Measurements from ENCODE around the gene ALX3. TPM values are rescaled to one million over a fixed set of nuclear protein-coding genes. Genes with fewer than 3 reads are reported as not detected.

The ALX3 gene
- total and polyA plus RNA-seq, 2 of the 8 experiments (the other 6 are each of a cell fraction or from before 2014, with no cell fraction given): 0.20 TPM; not detected in 1

GRCh38 chr1:110055493-110056284, 14.8 kb downstream of the ALX3 start:
- H4K91ac ChIP-seq (replicated peaks; ENCODE audit: insufficient read length, low read length): no peak overlapping the region
- no peak overlapping the region for H2BK15ac ChIP-seq (ENCODE audit: low read length)
- ChIA-PET CTCF (ENCODE audit: partially characterized antibody) (interaction anchor here (0.6 to 40.7 kb wide), 6 partner anchors 15 to 440 kb away, joined by 3 to 1450 read pairs (median 47); partner anchors contain the start of genes ALX3, STRIP1 and UBL4B), POLR2A (ENCODE audit: partially characterized antibody) (interaction anchor here (1.6 to 1.7 kb wide), 2 partner anchors 11 to 21 kb away, joined by 4 to 6 read pairs; partner anchors contain the start of gene STRIP1)
- no peaks in the 10 kb centered on the region for H3K9me3 ChIP-seq (ENCODE audit: insufficient read depth in 2 of 2, low read depth in 1 of 2, low read length in 1 of 2)
- no peak overlapping the region for H3K23ac ChIP-seq (ENCODE audit: insufficient read length)
- WGBS, 2 experiments (ENCODE audit: extremely low coverage in 1 of 2, insufficient coverage in 1 of 2, insufficient read length in 1 of 2, insufficient replicate concordance in 2 of 2, low coverage in 1 of 2, low lambda C conversion rate in 2 of 2, missing lambda C conversion rate in 1 of 2): 87% methylated on average over 5 of the region's 5 CpGs; no CpG with 5 or more reads in 1 of the 2 experiments
- H2AK5ac ChIP-seq (ENCODE audit: low read depth, low read length): no peak overlapping the region
- no peak overlapping the region for H2BK20ac ChIP-seq (ENCODE audit: low read length)
- no peaks in the 10 kb centered on the region for H3K23me2 ChIP-seq (ENCODE audit: low read depth, low read length)
- no peak overlapping the region for H3K56ac ChIP-seq (replicated peaks; ENCODE audit: insufficient read length, low read depth, low read length)
- no peak overlapping the region for H3K27ac ChIP-seq (ENCODE audit: low read depth, low read length)
- H4K5ac ChIP-seq (ENCODE audit: insufficient read length, low read depth, low read length): no peak overlapping the region
- H3K4ac ChIP-seq (replicated peaks; ENCODE audit: insufficient read length, low read depth, low read length): no peak overlapping the region
- no peaks in the 10 kb centered on the region for H3K27me3 ChIP-seq (replicated peaks in 1 of 4; ENCODE audit: control insufficient read depth in 3 of 4, extremely low read depth in 1 of 4, insufficient read depth in 3 of 4, low read length in 3 of 4)
- H3K4me3 ChIP-seq (ENCODE audit: extremely low read depth in 1 of 4, insufficient read depth in 2 of 4, low read depth in 3 of 4, low read length in 4 of 4): no peak overlapping the region
- H3K4me1 ChIP-seq (replicated peaks in 1 of 4; ENCODE audit: control insufficient read depth in 3 of 4, insufficient read depth in 4 of 4, low read length in 3 of 4): no peaks in the 10 kb centered on the region
- no peak overlapping the region for H2AFZ ChIP-seq (ENCODE audit: low read length)
- H3K79me1 ChIP-seq (ENCODE audit: low read depth, low read length): no peaks in the 10 kb centered on the region; the same call in 1 of the 2 replicates
- H3K14ac ChIP-seq (ENCODE audit: insufficient read length): no peak overlapping the region
- H2BK5ac ChIP-seq (ENCODE audit: low read depth, low read length): no peak overlapping the region
- H4K8ac ChIP-seq (ENCODE audit: extremely low read depth, insufficient read depth, low read length): no peak overlapping the region; the same call in 1 of the 2 replicates
- DNase-seq (ENCODE audit: low read depth in 1 of 2, low spot score in 2 of 2) (no peak), FAIRE-seq (no peak)
- H2BK12ac ChIP-seq (ENCODE audit: low read depth, low read length): no peak overlapping the region
- peaks cover 33 to 59% (median 51%) of the 10 kb centered on the region in 4 experiments for H3K36me3 ChIP-seq (ENCODE audit: control insufficient read depth in 2 of 4, insufficient read depth in 4 of 4, low read length in 3 of 4)
- H3K79me2 ChIP-seq (ENCODE audit: control insufficient read depth in 1 of 2, insufficient read depth in 2 of 2, low read length in 2 of 2): no peaks in the 10 kb centered on the region
- no peak overlapping the region for H3K4me2 ChIP-seq (ENCODE audit: insufficient read depth in 1 of 2, low read depth in 2 of 2, low read length in 2 of 2)
- H2BK120ac ChIP-seq (replicated peaks; ENCODE audit: low read depth, low read length): no peak overlapping the region
- no peak overlapping the region for H3K9ac ChIP-seq (replicated peaks in 1 of 4; ENCODE audit: extremely low read depth in 1 of 4, low read depth in 3 of 4, low read length in 3 of 4)
- H4K20me1 ChIP-seq (replicated peaks in 1 of 2; ENCODE audit: control insufficient read depth in 1 of 2, insufficient read depth in 2 of 2, low read length in 2 of 2): peaks cover 5 to 26% of the 10 kb centered on the region in 2 experiments
- no peak overlapping the region for H3K18ac ChIP-seq (ENCODE audit: extremely low read depth, low read length)
- TF ChIP-seq ZNF274 (IDR thresholded peaks at IDR 0.05; ENCODE audit: borderline replicate concordance, extremely low read depth, low read length) (no peak), SRF (IDR thresholded peaks at IDR 0.05; ENCODE audit: low read depth, low read length) (no peak), SP2 (IDR thresholded peaks at IDR 0.05; ENCODE audit: low read length) (no peak), SAP30 (IDR thresholded peaks at IDR 0.05; ENCODE audit: insufficient read depth, insufficient replicate concordance, low read length) (no peak), RXRA (IDR thresholded peaks at IDR 0.05; ENCODE audit: insufficient read depth, low read depth, low read length) (no peak), TAF7 (optimal IDR thresholded peaks at IDR 0.05; ENCODE audit: borderline replicate concordance, low read depth, low read length) (no peak), RNF2 (IDR thresholded peaks at IDR 0.05; ENCODE audit: borderline replicate concordance, low read depth, low read length, missing control alignments, poor library complexity, severe bottlenecking) (no peak), CHD1 (IDR thresholded peaks at IDR 0.05; ENCODE audit: low read depth, low read length) (no peak), CBX5 (IDR thresholded peaks at IDR 0.05; ENCODE audit: low read depth, low read length) (no peak), NANOG (IDR thresholded peaks at IDR 0.05; ENCODE audit: insufficient read depth, low read depth, low read length, poor library complexity, severe bottlenecking) (no peak), HDAC6 (IDR thresholded peaks at IDR 0.05; ENCODE audit: low read depth, low read length) (no peak)

All from H1 (cell line).